A673 (cell line): Measurements from ENCODE around the gene CDADC1.

Experiments used
- CTCF ChIP-seq: fragments of 300-800, 200-600 bp; sonication (generic); conservative IDR thresholded peaks from 2 replicates; pipeline ENCODE4 v1.5.1; 2017; ENCODE audit warnings: low read depth, mild to moderate bottlenecking, antibody characterized with exemption, low read length, moderate library complexity, mixed read lengths
- EZH2 ChIP-seq: fragments of 200-600 bp; sonication (generic); IDR thresholded peaks from 2 replicates; pipeline ENCODE4 v1.6.1; 2017; ENCODE audit warnings: borderline replicate concordance, low read depth, mild to moderate bottlenecking, mixed read lengths, antibody characterized with exemption, low read length; ENCODE audit not compliant: poor library complexity, severe bottlenecking

DNA sequence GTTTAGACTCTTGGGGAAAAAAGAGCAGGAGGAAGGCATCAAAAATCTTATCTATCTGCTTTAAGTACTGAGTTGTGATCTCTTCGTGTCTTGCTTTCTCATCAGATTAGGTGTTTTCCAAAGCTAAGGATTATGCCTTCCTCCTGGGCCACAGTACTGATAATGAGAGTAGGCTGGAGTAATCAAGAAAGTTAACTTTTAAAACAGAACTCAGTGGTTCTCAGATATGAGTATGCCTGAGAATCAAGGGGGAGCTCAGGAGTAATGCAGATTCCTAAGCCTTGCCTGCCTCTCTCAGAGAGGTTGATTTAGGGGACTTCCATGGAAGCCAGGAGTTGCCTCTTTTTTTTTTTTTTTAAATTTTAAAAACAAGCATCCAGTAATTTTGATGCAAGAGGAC, 23.5 kb downstream of the CDADC1 start:
- TF ChIP-seq CTCF: no peak
- TF ChIP-seq EZH2: no peak
